ENCODE data around the gene LETMD1. TPM values are rescaled to one million over a fixed set of nuclear protein-coding genes. Genes with fewer than 3 reads are reported as not detected.

The LETMD1 gene
- total RNA-seq, 1 donor from 2014 or later, result 20.6 TPM

- Histone ChIP-seq H3K36me3 (peaks cover 98% of the 10 kb centered on the region), H3K4me3 (no peak overlapping the region), H3K27ac (replicated peaks) (no peak overlapping the region), H3K9me3 (replicated peaks) (no peaks in the 10 kb centered on the region), H3K27me3 (ENCODE audit: low read depth) (no peaks in the 10 kb centered on the region), H3K4me1 (no peaks in the 10 kb centered on the region)
- no peak for TF ChIP-seq CTCF (IDR thresholded peaks at IDR 0.05; ENCODE audit: borderline replicate concordance)
- intact Hi-C loops (cut with micrococcal nuclease), result no loop called here
- DNase-seq, result no peak
Observed at GRCh38 chr12:51056242-51056641, 8.1 kb downstream of the LETMD1 start.

GRCh38 chr12:51059086-51059485, 11.0 kb downstream of the LETMD1 start:
- Histone ChIP-seq H3K27me3 (ENCODE audit: low read depth) (no peaks in the 10 kb centered on the region), H3K9me3 (replicated peaks) (no peaks in the 10 kb centered on the region), H3K27ac (replicated peaks) (no peak overlapping the region), H3K36me3 (peaks cover 98% of the 10 kb centered on the region), H3K4me1 (no peaks in the 10 kb centered on the region), H3K4me3 (no peak overlapping the region)
- intact Hi-C loops (cut with micrococcal nuclease), result no loop called here
- no peak for DNase-seq
- TF ChIP-seq CTCF (IDR thresholded peaks at IDR 0.05; ENCODE audit: borderline replicate concordance), result no peak

GRCh38 chr12:51062631-51063397, 14.7 kb downstream of the LETMD1 start:
- Histone ChIP-seq H3K27me3 (ENCODE audit: low read depth) (no peaks in the 10 kb centered on the region), H3K4me1 (no peaks in the 10 kb centered on the region), H3K4me3 (no peak overlapping the region), H3K9me3 (replicated peaks) (no peaks in the 10 kb centered on the region), H3K36me3 (peaks cover 99% of the 10 kb centered on the region), H3K27ac (replicated peaks) (no peak overlapping the region)
- intact Hi-C loops (cut with micrococcal nuclease), result no loop called here
- no peak for DNase-seq
- TF ChIP-seq CTCF (IDR thresholded peaks at IDR 0.05; ENCODE audit: borderline replicate concordance), result no peak

- Histone ChIP-seq H3K9me3 (replicated peaks) (no peaks in the 10 kb centered on the region), H3K27me3 (ENCODE audit: low read depth) (no peaks in the 10 kb centered on the region), H3K36me3 (peaks cover 98% of the 10 kb centered on the region), H3K4me1 (no peaks in the 10 kb centered on the region), H3K27ac (replicated peaks) (no peak overlapping the region), H3K4me3 (no peak overlapping the region)
- no peak for TF ChIP-seq CTCF (IDR thresholded peaks at IDR 0.05; ENCODE audit: borderline replicate concordance)
- DNase-seq, result no peak
- intact Hi-C loops (cut with micrococcal nuclease), result no loop called here
Observed at GRCh38 chr12:51065530-51065929, 17.4 kb downstream of the LETMD1 start.

- TF ChIP-seq CTCF (IDR thresholded peaks at IDR 0.05; ENCODE audit: borderline replicate concordance), result no peak
- H3K4me1 ChIP-seq, result no peaks in the 10 kb centered on the region
- H3K9me3 ChIP-seq (replicated peaks), result no peaks in the 10 kb centered on the region
- DNase-seq, result no peak
- no peaks in the 10 kb centered on the region for H3K27me3 ChIP-seq (ENCODE audit: low read depth)
- H3K36me3 ChIP-seq, result peaks cover 99% of the 10 kb centered on the region
- no peak overlapping the region for H3K27ac ChIP-seq (replicated peaks)
- no peak overlapping the region for H3K4me3 ChIP-seq
- intact Hi-C loops (cut with micrococcal nuclease), result no loop called here
Observed at GRCh38 chr12:51067229-51067628, 19.1 kb downstream of the LETMD1 start.
